CD8-positive, alpha-beta memory T cell (primary cell): Measurements from ENCODE around the gene FAR1. TPM values are rescaled to one million over a fixed set of nuclear protein-coding genes. Genes with fewer than 3 reads are reported as not detected.

Experiments used
- CTCF ChIA-PET: fragments of 350-600 bp; sonication (Branson Sonifier 250); formaldehyde crosslinking; loops from one replicate; lab custom pipeline; 2021; ENCODE audit warnings: antibody characterized with exemption; lab: Charles Lee
- POLR2A ChIA-PET: fragments of 350-600 bp; sonication (Branson Sonifier 250); formaldehyde crosslinking; loops from one replicate; lab custom pipeline; 2021; ENCODE audit warnings: antibody characterized with exemption; lab: Charles Lee
- DNase-seq, 5 donors: peaks; one replicate each; pipeline versions ENCODE4 v3.0.0 to v3.0.0-alpha.2; 2020 to 2022; ENCODE audit warnings: mixed read lengths in 1 of 5
- H3K27ac ChIP-seq: one replicate; pipeline ENCODE4 v1.7.0; 2013; ENCODE audit warnings: low read depth, mild to moderate bottlenecking, low read length, moderate library complexity
- H3K27me3 ChIP-seq: 2 replicates; pipeline ENCODE4 v1.7.0; 2013; ENCODE audit warnings: low read length, mild to moderate bottlenecking; ENCODE audit not compliant: insufficient read depth, poor library complexity, severe bottlenecking
- H3K36me3 ChIP-seq: 2 replicates; pipeline ENCODE4 v1.7.0; 2013; ENCODE audit warnings: mild to moderate bottlenecking, low read length, moderate library complexity; ENCODE audit not compliant: insufficient read depth
- H3K4me1 ChIP-seq: 2 replicates; pipeline ENCODE4 v1.7.0; 2013; ENCODE audit warnings: mild to moderate bottlenecking, low read length, moderate library complexity; ENCODE audit not compliant: insufficient read depth
- H3K4me3 ChIP-seq: 2 replicates; pipeline ENCODE4 v1.7.0; 2013; ENCODE audit warnings: mild to moderate bottlenecking, low read length
- H3K9me3 ChIP-seq: 2 replicates; pipeline ENCODE4 v1.7.0; 2013; ENCODE audit warnings: mild to moderate bottlenecking, low read length
- H3K27ac Mint-ChIP-seq, 8 donors: one replicate each; pipeline ENCODE4 v1.8.0; 2020 to 2021; ENCODE audit warnings: mixed read lengths in 8 of 8, mild to moderate bottlenecking in 6 of 8, inconsistent platforms in 3 of 8, moderate library complexity in 3 of 8
- H3K27me3 Mint-ChIP-seq, 2 donors: one replicate each; pipeline ENCODE4 v1.8.0; 2020 to 2021; ENCODE audit warnings: mixed read lengths in 2 of 2, mild to moderate bottlenecking in 1 of 2, moderate library complexity in 1 of 2
- H3K36me3 Mint-ChIP-seq, 3 donors: one replicate each; pipeline ENCODE4 v1.8.0; 2020 to 2021; ENCODE audit warnings: mixed read lengths in 3 of 3, inconsistent platforms in 1 of 3, mild to moderate bottlenecking in 1 of 3
- H3K4me1 Mint-ChIP-seq, 3 donors: one replicate each; pipeline ENCODE4 v1.8.0; 2020 to 2021; ENCODE audit warnings: mixed read lengths in 3 of 3, inconsistent platforms in 1 of 3, mild to moderate bottlenecking in 1 of 3
- H3K4me3 Mint-ChIP-seq, 7 donors: one replicate each; pipeline ENCODE4 v1.8.0; 2020 to 2021; ENCODE audit warnings: mixed read lengths in 7 of 7, mild to moderate bottlenecking in 6 of 7, moderate library complexity in 4 of 7, inconsistent platforms in 2 of 7
- H3K9me3 Mint-ChIP-seq, 5 donors: one replicate each; pipeline ENCODE4 v1.8.0; 2020 to 2022; ENCODE audit warnings: mixed read lengths in 5 of 5, mild to moderate bottlenecking in 3 of 5, moderate library complexity in 2 of 5, inconsistent platforms in 1 of 5
- polyA plus RNA-seq: library from polyadenylated mRNA; unstranded; fragments of 300-500 nt; fragmentation: Illumina TruSeq; gene quantifications from one replicate; pipeline ENCODE4 v1.2.3, GENCODE V29; 2021
- total RNA-seq, 2 experiments: library from RNA; stranded (reverse); gene quantifications; one replicate each; pipeline ENCODE4 v1.2.3, GENCODE V29; 2021

FAR1 gene
- total and polyA plus RNA-seq, 3 experiments from 2014 or later: 11.1 to 48.3 (median 44.9) TPM

DNA sequence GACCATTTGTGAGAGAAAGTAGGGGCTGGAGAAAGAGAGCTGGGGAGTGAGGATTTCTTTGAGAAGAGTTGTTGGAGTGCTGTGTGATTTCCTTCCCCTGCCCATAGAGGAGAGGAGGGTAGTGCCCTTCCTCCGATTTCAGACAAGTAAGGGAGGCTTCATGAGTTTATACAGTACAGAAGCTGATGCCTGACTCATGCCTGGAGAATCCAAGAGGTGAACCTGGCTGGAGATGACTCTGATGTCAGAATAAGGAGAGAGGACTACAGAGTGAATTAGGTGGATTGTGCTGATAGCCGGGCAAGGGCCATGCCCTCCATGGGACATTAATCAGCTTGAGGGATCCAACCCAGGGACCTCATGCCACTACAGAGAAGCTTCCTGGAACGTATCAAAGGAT is 91.6 kb downstream of the FAR1 start:
- H3K9me3 ChIP-seq: no peaks in the 10 kb centered on the region
- H3K36me3 ChIP-seq: no peaks in the 10 kb centered on the region
- H3K27ac Mint-ChIP-seq: peak overlapping the region in 1 of 8 donors; percentile 43
- no peaks in the 10 kb centered on the region for H3K4me1 Mint-ChIP-seq
- H3K4me3 ChIP-seq: no peak overlapping the region
- H3K27me3 Mint-ChIP-seq: peaks cover 0 to 3% of the 10 kb centered on the region in 2 donors
- no peaks in the 10 kb centered on the region for H3K9me3 Mint-ChIP-seq
- DNase-seq: no peak
- POLR2A ChIA-PET: no interaction called here
- no peak overlapping the region for H3K4me3 Mint-ChIP-seq
- CTCF ChIA-PET: interaction anchor here (1.0 to 2.7 kb wide), 3 partner anchors 11 to 1315 kb away, joined by 3 to 10 read pairs (median 4); no protein-coding TSS in a partner anchor
- H3K4me1 ChIP-seq: no peaks in the 10 kb centered on the region
- no peaks in the 10 kb centered on the region for H3K36me3 Mint-ChIP-seq
- no peak overlapping the region for H3K27ac ChIP-seq
- no peaks in the 10 kb centered on the region for H3K27me3 ChIP-seq

DNA sequence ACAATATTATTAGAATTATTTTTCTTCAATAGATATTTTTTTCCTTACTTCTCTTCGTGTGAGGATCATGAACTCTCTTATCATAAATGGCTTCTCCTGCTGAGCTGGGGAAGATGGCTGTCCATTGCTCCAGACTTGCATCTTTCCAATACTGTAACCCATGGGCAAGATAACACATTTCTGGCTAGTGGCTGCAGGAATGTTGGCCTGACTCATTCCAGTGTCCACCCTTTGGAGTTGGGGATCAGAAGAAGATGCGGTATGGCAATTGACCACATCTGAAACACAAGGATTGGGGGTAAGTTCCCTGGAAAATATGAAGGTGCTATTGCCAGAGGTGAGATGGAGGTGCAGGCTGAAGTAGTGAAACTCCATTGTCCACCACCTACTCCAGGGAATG is 92.8 kb downstream of the FAR1 start:
- peaks cover 0 to 5% of the 10 kb centered on the region in 2 donors for H3K27me3 Mint-ChIP-seq
- ChIA-PET CTCF (interaction anchor here (2.7 kb wide), 1 partner anchor 11 kb away, joined by 10 read pairs; no protein-coding TSS in a partner anchor), POLR2A (no interaction called here)
- no peaks in the 10 kb centered on the region for H3K36me3 ChIP-seq
- no peaks in the 10 kb centered on the region for H3K36me3 Mint-ChIP-seq
- H3K27ac ChIP-seq: no peak overlapping the region
- H3K4me1 ChIP-seq: no peaks in the 10 kb centered on the region
- no peaks in the 10 kb centered on the region for H3K9me3 Mint-ChIP-seq
- no peaks in the 10 kb centered on the region for H3K4me1 Mint-ChIP-seq
- no peak for DNase-seq
- H3K27ac Mint-ChIP-seq: no peak overlapping the region
- H3K9me3 ChIP-seq: no peaks in the 10 kb centered on the region
- H3K4me3 Mint-ChIP-seq: no peak overlapping the region
- H3K27me3 ChIP-seq: no peaks in the 10 kb centered on the region
- H3K4me3 ChIP-seq: no peak overlapping the region

DNA sequence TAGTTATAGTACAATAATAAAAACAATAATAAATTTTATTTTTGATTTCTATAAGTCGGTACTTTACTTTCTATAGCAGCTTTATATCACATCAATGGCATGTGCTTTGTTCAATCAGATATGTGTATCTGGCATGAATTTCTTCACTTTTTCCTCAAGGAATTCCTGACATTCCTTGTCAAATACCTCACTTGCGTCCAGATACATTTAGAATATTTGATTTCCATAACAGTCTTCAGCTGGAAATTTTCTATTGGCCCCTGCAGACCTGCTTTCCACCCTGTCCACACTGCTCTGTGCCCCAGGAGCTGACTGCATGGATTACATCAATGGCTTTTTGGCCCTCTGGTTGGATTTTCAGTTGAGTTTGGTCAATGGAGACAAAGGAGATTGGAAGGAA is 93.2 kb downstream of the FAR1 start:
- Histone ChIP-seq H3K27ac (no peak overlapping the region), H3K36me3 (no peaks in the 10 kb centered on the region), H3K4me1 (no peaks in the 10 kb centered on the region), H3K27me3 (no peaks in the 10 kb centered on the region), H3K9me3 (no peaks in the 10 kb centered on the region), H3K4me3 (no peak overlapping the region)
- no peak overlapping the region for H3K27ac Mint-ChIP-seq
- no peaks in the 10 kb centered on the region for H3K9me3 Mint-ChIP-seq
- no peak overlapping the region for H3K4me3 Mint-ChIP-seq
- H3K36me3 Mint-ChIP-seq: no peaks in the 10 kb centered on the region
- ChIA-PET POLR2A (no interaction called here), CTCF (no interaction called here)
- DNase-seq: no peak
- H3K4me1 Mint-ChIP-seq: no peaks in the 10 kb centered on the region
- H3K27me3 Mint-ChIP-seq: peaks cover 0 to 5% of the 10 kb centered on the region in 2 donors

DNA sequence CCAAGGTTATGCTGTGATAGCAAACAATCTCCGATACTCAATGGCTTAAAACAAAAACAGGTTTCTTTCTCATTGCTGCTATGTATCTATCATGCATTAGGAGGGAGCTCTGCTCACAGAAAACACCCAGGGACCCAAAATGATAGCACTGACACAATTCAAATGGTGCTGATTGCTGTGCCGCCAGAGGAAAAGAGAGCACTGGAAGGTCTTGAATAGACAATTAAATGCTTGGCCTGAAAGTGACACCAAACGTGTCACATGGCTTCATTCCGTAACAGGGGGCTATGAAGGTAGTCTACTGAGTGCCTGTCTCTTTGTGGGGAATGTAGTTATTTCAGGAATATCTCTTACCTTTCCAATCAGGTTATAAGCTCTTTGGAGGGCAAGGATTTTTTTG is 94.2 kb downstream of the FAR1 start:
- no peaks in the 10 kb centered on the region for H3K4me1 Mint-ChIP-seq
- CTCF ChIA-PET: interaction anchor here (2.3 kb wide), 1 partner anchor 10 kb away, joined by 9 read pairs; no protein-coding TSS in a partner anchor
- Histone ChIP-seq H3K27ac (no peak overlapping the region), H3K4me1 (no peaks in the 10 kb centered on the region), H3K9me3 (no peaks in the 10 kb centered on the region), H3K36me3 (no peaks in the 10 kb centered on the region), H3K4me3 (no peak overlapping the region), H3K27me3 (no peaks in the 10 kb centered on the region)
- no peaks in the 10 kb centered on the region for H3K36me3 Mint-ChIP-seq
- H3K4me3 Mint-ChIP-seq: no peak overlapping the region
- H3K27me3 Mint-ChIP-seq: peaks cover 0 to 5% of the 10 kb centered on the region in 2 donors
- POLR2A ChIA-PET: no interaction called here
- no peak overlapping the region for H3K27ac Mint-ChIP-seq
- no peak for DNase-seq
- H3K9me3 Mint-ChIP-seq: no peaks in the 10 kb centered on the region

DNA sequence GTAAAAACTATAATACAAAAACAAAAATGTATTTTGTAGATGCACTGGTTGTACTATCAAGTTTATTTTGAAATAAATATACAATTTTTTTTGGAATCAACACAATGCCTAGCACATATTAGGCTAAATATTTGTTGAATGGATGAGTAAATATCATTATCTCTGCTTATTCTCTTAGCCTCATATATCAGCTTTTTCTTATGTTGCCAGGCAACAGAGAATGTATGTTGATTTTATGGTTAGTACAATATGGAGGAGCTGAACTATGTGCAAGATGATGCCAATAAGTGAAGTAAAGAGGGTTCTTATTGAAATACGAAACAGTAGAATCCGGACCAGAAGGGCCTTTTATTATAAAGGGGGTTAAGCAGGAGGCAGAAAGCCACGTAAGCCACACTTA is 94.9 kb downstream of the FAR1 start:
- H3K4me1 Mint-ChIP-seq: no peaks in the 10 kb centered on the region

DNA sequence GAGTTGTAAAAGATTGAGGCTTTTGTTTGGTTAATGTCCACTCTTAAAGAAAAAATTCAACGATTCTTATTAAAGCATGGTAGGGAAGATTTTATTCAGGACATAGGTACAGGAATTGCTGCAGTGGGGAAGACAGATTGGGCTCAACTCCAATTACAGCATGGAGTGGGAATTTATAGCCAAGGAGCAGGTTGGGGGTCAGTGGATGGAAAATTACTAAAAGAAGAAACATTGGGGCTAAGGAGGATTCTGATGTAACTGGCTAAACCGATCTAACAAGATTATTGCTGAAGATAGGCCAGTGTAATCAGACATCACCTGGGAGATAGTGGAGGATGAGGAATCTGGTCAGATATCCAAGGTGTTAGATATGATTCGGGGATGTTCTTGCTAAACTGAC is 97.4 kb downstream of the FAR1 start:
- ChIA-PET CTCF (no interaction called here), POLR2A (no interaction called here)
- DNase-seq: no peak
- H3K4me3 Mint-ChIP-seq: no peak overlapping the region
- H3K27me3 Mint-ChIP-seq: peaks cover 2 to 5% of the 10 kb centered on the region in 2 donors
- no peak overlapping the region for H3K27ac Mint-ChIP-seq
- H3K4me3 ChIP-seq: no peak overlapping the region
- H3K36me3 Mint-ChIP-seq: no peaks in the 10 kb centered on the region
- no peaks in the 10 kb centered on the region for H3K9me3 Mint-ChIP-seq
- no peak overlapping the region for H3K27ac ChIP-seq
- no peaks in the 10 kb centered on the region for H3K9me3 ChIP-seq
- H3K4me1 ChIP-seq: no peaks in the 10 kb centered on the region
- no peaks in the 10 kb centered on the region for H3K27me3 ChIP-seq
- no peaks in the 10 kb centered on the region for H3K36me3 ChIP-seq
- no peaks in the 10 kb centered on the region for H3K4me1 Mint-ChIP-seq

More for the DNA sequence above, 94.9 kb downstream of the FAR1 start:
- Mint-ChIP-seq H3K27me3 (peaks cover 0 to 7% of the 10 kb centered on the region in 2 donors), H3K4me3 (no peak overlapping the region), H3K27ac (no peak overlapping the region), H3K36me3 (no peaks in the 10 kb centered on the region), H3K9me3 (no peaks in the 10 kb centered on the region)
- CTCF ChIA-PET: interaction anchor here (2.3 kb wide), 1 partner anchor 9 kb away, joined by 9 read pairs; no protein-coding TSS in a partner anchor
- no peak overlapping the region for H3K27ac ChIP-seq
- DNase-seq: no peak
- H3K36me3 ChIP-seq: no peaks in the 10 kb centered on the region
- POLR2A ChIA-PET: no interaction called here
- H3K27me3 ChIP-seq: no peaks in the 10 kb centered on the region
- H3K4me3 ChIP-seq: no peak overlapping the region
- H3K4me1 ChIP-seq: no peaks in the 10 kb centered on the region
- no peaks in the 10 kb centered on the region for H3K9me3 ChIP-seq

DNA sequence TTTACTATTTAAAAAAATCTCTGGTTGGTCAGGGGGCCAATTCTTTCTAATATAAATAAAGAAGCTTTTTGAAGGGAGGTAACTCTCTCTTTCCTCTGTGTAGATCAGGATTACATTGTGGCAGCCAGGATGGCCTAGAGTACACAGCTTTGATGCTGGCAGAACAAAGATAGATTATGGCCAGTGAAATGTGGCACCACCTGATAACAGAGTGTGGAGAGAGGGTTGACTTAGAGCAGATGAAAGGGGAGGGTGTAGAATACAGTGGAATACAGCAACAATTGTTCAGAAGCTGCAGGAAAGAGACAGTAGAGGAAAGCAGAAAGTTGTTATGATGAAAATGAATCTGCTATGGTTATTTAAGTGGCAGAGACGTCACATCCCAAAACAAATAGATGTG is 99.0 kb downstream of the FAR1 start:
- Histone ChIP-seq H3K4me3 (no peak overlapping the region), H3K36me3 (no peaks in the 10 kb centered on the region), H3K27me3 (no peaks in the 10 kb centered on the region), H3K9me3 (no peaks in the 10 kb centered on the region), H3K4me1 (no peaks in the 10 kb centered on the region), H3K27ac (no peak overlapping the region)
- peaks cover 6% of the 10 kb centered on the region in 2 donors for H3K27me3 Mint-ChIP-seq
- ChIA-PET CTCF (interaction anchor here (1.9 kb wide), 1 partner anchor 477 kb away, joined by 4 read pairs; no protein-coding TSS in a partner anchor), POLR2A (interaction anchor here (1.1 kb wide), 1 partner anchor 271 kb away, joined by 3 read pairs; no protein-coding TSS in a partner anchor)
- no peaks in the 10 kb centered on the region for H3K36me3 Mint-ChIP-seq
- H3K9me3 Mint-ChIP-seq: no peaks in the 10 kb centered on the region
- H3K4me1 Mint-ChIP-seq: peaks cover 0 to 2% (median 0%) of the 10 kb centered on the region in 3 donors
- DNase-seq: no peak
- H3K4me3 Mint-ChIP-seq: no peak overlapping the region
- H3K27ac Mint-ChIP-seq: no peak overlapping the region

DNA sequence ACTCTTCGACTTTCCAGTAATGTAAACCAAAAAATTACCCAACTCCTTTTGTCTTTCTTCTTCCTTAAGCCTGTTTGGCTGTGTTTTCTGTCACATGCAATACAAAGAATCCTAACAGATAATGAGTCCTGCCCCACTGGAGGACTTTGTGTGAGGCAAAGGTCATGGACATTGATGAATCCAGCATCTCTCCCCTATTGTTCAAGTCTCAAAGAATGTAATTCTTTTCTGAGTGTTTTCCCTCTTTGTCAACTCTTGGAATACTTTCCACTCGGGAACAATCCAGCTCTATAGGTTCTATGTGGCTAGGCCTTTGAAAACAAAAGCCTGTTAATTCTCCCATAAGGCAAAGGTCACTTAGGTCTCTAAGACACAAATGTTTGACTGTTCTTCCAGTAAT is 100.7 kb downstream of the FAR1 start:
- H3K36me3 Mint-ChIP-seq: no peaks in the 10 kb centered on the region
- DNase-seq: no peak
- ChIA-PET CTCF (interaction anchor here (0.8 to 6.3 kb wide), 3 partner anchors 380 to 483 kb away, joined by 3 to 57 read pairs (median 39); no protein-coding TSS in a partner anchor), POLR2A (no interaction called here)
- no peaks in the 10 kb centered on the region for H3K9me3 Mint-ChIP-seq
- Histone ChIP-seq H3K4me1 (no peaks in the 10 kb centered on the region), H3K27ac (no peak overlapping the region), H3K27me3 (no peaks in the 10 kb centered on the region), H3K9me3 (no peaks in the 10 kb centered on the region), H3K36me3 (no peaks in the 10 kb centered on the region), H3K4me3 (no peak overlapping the region)
- peaks cover 0 to 5% (median 0%) of the 10 kb centered on the region in 3 donors for H3K4me1 Mint-ChIP-seq
- H3K27ac Mint-ChIP-seq: no peak overlapping the region
- H3K27me3 Mint-ChIP-seq: peaks cover 6 to 13% of the 10 kb centered on the region in 2 donors
- no peak overlapping the region for H3K4me3 Mint-ChIP-seq
